ENCODE results near the gene FSD1L.

FSD1L gene

GRCh38 chr9:105436783-105437182, 11.1 kb upstream of the FSD1L start:
- no peak for DNase-seq

GRCh38 chr9:105437704-105438103, 10.1 kb upstream of the FSD1L start:
- DNase-seq: no peak

- DNase-seq: no peak
Observed at GRCh38 chr9:105438141-105438806, 9.6 kb upstream of the FSD1L start.

- DNase-seq: no peak
Observed at GRCh38 chr9:105439428-105439827, 8.4 kb upstream of the FSD1L start.

- DNase-seq: no peak
Observed at GRCh38 chr9:105441616-105442160, 6.1 kb upstream of the FSD1L start.

GRCh38 chr9:105443121-105443520, 4.7 kb upstream of the FSD1L start:
- DNase-seq: no peak

GRCh38 chr9:105444130-105444529, 3.7 kb upstream of the FSD1L start:
- no peak for DNase-seq

- no peak for DNase-seq
Observed at GRCh38 chr9:105445203-105445881, 2.5 kb upstream of the FSD1L start.

- no peak for DNase-seq
Observed at GRCh38 chr9:105447386-105447813, 434 bp upstream of the FSD1L start.

GRCh38 chr9:105449081-105449480, 1.2 kb downstream of the FSD1L start:
- DNase-seq: no peak

GRCh38 chr9:105452185-105452584, 4.4 kb downstream of the FSD1L start:
- DNase-seq: no peak

GRCh38 chr9:105455836-105456475, 8.1 kb downstream of the FSD1L start:
- no peak for DNase-seq

- no peak for DNase-seq
Observed at GRCh38 chr9:105457560-105458294, 9.9 kb downstream of the FSD1L start.

- no peak for DNase-seq
Observed at GRCh38 chr9:105458404-105458803, 10.6 kb downstream of the FSD1L start.

GRCh38 chr9:105459336-105459735, 11.5 kb downstream of the FSD1L start:
- DNase-seq: no peak

GRCh38 chr9:105466898-105467455, 19.1 kb downstream of the FSD1L start:
- DNase-seq: no peak

GRCh38 chr9:105468875-105469274, 21.0 kb downstream of the FSD1L start:
- no peak for DNase-seq

- DNase-seq: no peak
Observed at GRCh38 chr9:105473221-105473620, 25.4 kb downstream of the FSD1L start.

GRCh38 chr9:105475302-105475701, 27.5 kb downstream of the FSD1L start:
- no peak for DNase-seq

- no peak for DNase-seq
Observed at GRCh38 chr9:105479846-105480245, 32.0 kb downstream of the FSD1L start.

- no peak for DNase-seq
Observed at GRCh38 chr9:105483618-105484017, 35.8 kb downstream of the FSD1L start.

- DNase-seq: no peak
Observed at GRCh38 chr9:105484226-105484625, 36.4 kb downstream of the FSD1L start.

GRCh38 chr9:105485131-105485530, 37.3 kb downstream of the FSD1L start:
- no peak for DNase-seq

Data from DMS153 (cell line).